Astrocyte (in vitro differentiated cells and primary cell): ENCODE measurements around the gene RNU5D-1. TPM values are rescaled to one million over a fixed set of nuclear protein-coding genes. Genes with fewer than 3 reads are reported as not detected.

Experiments
- DNase-seq: peaks from one replicate; pipeline ENCODE4 v3.0.0-alpha.2; 2010; ENCODE audit warnings: low read depth
- FAIRE-seq: peaks from 2 replicates; lab custom pipeline; 2011; peaks lifted over from hg19 to GRCh38; lab: Jason Lieb, UNC
- H2AFZ ChIP-seq: 2 replicates; pipeline ENCODE4 v1.6.0; 2012; ENCODE audit warnings: low read depth, low read length, inconsistent platforms
- H3K27ac ChIP-seq: 2 replicates; pipeline ENCODE4 v1.5.1; 2011; ENCODE audit warnings: low read depth, low read length, inconsistent platforms
- H3K27me3 ChIP-seq: 2 replicates; pipeline ENCODE4 v1.6.0; 2011; ENCODE audit warnings: low read length, inconsistent platforms; ENCODE audit not compliant: insufficient read depth
- H3K36me3 ChIP-seq: 2 replicates; pipeline ENCODE4 v1.5.1; 2011; ENCODE audit warnings: low read length, inconsistent platforms; ENCODE audit not compliant: insufficient read depth
- H3K4me1 ChIP-seq: 2 replicates; pipeline ENCODE4 v1.5.1; 2011; ENCODE audit warnings: low read length, inconsistent platforms; ENCODE audit not compliant: insufficient read depth
- H3K4me2 ChIP-seq: 2 replicates; pipeline ENCODE4 v1.6.0; 2012; ENCODE audit warnings: low read length, inconsistent platforms
- H3K4me3 ChIP-seq: 2 replicates; pipeline ENCODE4 v1.5.1; 2011; ENCODE audit warnings: low read depth, mild to moderate bottlenecking, low read length, inconsistent platforms; ENCODE audit not compliant: insufficient read depth
- H3K79me2 ChIP-seq: 2 replicates; pipeline ENCODE4 v1.6.0; 2012; ENCODE audit warnings: mild to moderate bottlenecking, low read length, inconsistent platforms; ENCODE audit not compliant: insufficient read depth
- H3K9ac ChIP-seq: 2 replicates; pipeline ENCODE4 v1.6.0; 2012; ENCODE audit warnings: mild to moderate bottlenecking, low read length, inconsistent platforms
- H3K9me3 ChIP-seq: 2 replicates; pipeline ENCODE4 v1.5.1; 2012; ENCODE audit warnings: low read depth, mild to moderate bottlenecking, low read length, inconsistent platforms; ENCODE audit not compliant: insufficient read depth
- H4K20me1 ChIP-seq: 2 replicates; pipeline ENCODE4 v1.6.0; 2012; ENCODE audit warnings: low read length, inconsistent platforms; ENCODE audit not compliant: insufficient read depth
- H3K27ac Mint-ChIP-seq: one replicate; pipeline ENCODE4 v1.8.0; 2021; ENCODE audit warnings: mild to moderate bottlenecking, mixed read lengths; ENCODE audit not compliant: unreplicated experiment
- H3K27me3 Mint-ChIP-seq: one replicate; pipeline ENCODE4 v1.8.0; 2021; ENCODE audit warnings: low read depth, mixed read lengths; ENCODE audit not compliant: unreplicated experiment
- H3K36me3 Mint-ChIP-seq: one replicate; pipeline ENCODE4 v1.8.0; 2021; ENCODE audit warnings: low read depth, mixed read lengths; ENCODE audit not compliant: unreplicated experiment
- H3K4me1 Mint-ChIP-seq: one replicate; pipeline ENCODE4 v1.8.0; 2021; ENCODE audit warnings: low read depth, mixed read lengths; ENCODE audit not compliant: unreplicated experiment
- H3K4me3 Mint-ChIP-seq: one replicate; pipeline ENCODE4 v1.8.0; 2021; ENCODE audit warnings: mild to moderate bottlenecking, moderate library complexity, mixed read lengths; ENCODE audit not compliant: unreplicated experiment
- H3K9me3 Mint-ChIP-seq: one replicate; pipeline ENCODE4 v1.8.0; 2021; ENCODE audit warnings: mild to moderate bottlenecking, mixed read lengths; ENCODE audit not compliant: unreplicated experiment
- EZH2 ChIP-seq: IDR thresholded peaks from 2 replicates; pipeline ENCODE4 v1.6.1; 2012; ENCODE audit warnings: mild to moderate bottlenecking, low read length, inconsistent platforms; ENCODE audit not compliant: insufficient read depth
- total RNA-seq: library from RNA; stranded (reverse); gene quantifications from 2 replicates; pipeline ENCODE4 v1.2.1, GENCODE V29; 2021
- TF ChIP-seq, protein P1 (sequence below): IDR thresholded peaks from 2 replicates; pipeline ENCODE4 v1.5.1; 2011; ENCODE audit warnings: low read depth, mild to moderate bottlenecking, inconsistent platforms, low read length, moderate library complexity; ENCODE audit not compliant: insufficient read depth

Gene RNU5D-1
- total RNA-seq, 1 donor from 2014 or later: not detected

DNA sequence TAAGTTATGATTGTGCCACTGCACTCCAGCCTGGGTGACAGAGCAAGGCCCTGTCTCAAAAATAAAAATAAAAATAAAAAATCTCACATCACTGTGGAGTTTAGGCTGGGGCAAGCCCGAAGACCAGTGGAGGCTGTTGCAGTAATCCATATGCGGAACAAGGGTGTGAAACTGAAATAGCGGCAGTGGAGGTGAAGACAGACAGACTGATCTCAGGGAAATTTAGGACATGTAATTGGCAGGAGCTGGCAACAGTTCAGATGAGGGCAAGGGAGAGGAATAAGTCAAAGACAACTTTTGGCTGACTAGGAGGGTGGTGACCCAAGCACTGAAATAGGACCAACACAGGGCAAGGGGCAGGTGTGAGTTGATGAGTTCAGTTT lies 48.1 kb downstream of the RNU5D-1 start:
- Mint-ChIP-seq H3K27ac (no peak overlapping the region), H3K9me3 (peaks cover 7% of the 10 kb centered on the region), H3K36me3 (peaks cover 17% of the 10 kb centered on the region), H3K27me3 (no peaks in the 10 kb centered on the region), H3K4me1 (no peaks in the 10 kb centered on the region), H3K4me3 (no peak overlapping the region)
- DNase-seq (no peak), FAIRE-seq (no peak)
- no peak overlapping the region for H3K27ac ChIP-seq
- H3K9me3 ChIP-seq: no peaks in the 10 kb centered on the region
- H4K20me1 ChIP-seq: no peaks in the 10 kb centered on the region
- H3K79me2 ChIP-seq: no peaks in the 10 kb centered on the region
- H3K4me3 ChIP-seq: no peak overlapping the region
- no peaks in the 10 kb centered on the region for H3K36me3 ChIP-seq
- H3K4me1 ChIP-seq: no peaks in the 10 kb centered on the region
- TF ChIP-seq EZH2: no peak
- TF ChIP-seq, protein P1, sequence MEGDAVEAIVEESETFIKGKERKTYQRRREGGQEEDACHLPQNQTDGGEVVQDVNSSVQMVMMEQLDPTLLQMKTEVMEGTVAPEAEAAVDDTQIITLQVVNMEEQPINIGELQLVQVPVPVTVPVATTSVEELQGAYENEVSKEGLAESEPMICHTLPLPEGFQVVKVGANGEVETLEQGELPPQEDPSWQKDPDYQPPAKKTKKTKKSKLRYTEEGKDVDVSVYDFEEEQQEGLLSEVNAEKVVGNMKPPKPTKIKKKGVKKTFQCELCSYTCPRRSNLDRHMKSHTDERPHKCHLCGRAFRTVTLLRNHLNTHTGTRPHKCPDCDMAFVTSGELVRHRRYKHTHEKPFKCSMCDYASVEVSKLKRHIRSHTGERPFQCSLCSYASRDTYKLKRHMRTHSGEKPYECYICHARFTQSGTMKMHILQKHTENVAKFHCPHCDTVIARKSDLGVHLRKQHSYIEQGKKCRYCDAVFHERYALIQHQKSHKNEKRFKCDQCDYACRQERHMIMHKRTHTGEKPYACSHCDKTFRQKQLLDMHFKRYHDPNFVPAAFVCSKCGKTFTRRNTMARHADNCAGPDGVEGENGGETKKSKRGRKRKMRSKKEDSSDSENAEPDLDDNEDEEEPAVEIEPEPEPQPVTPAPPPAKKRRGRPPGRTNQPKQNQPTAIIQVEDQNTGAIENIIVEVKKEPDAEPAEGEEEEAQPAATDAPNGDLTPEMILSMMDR: no peak
- H3K4me2 ChIP-seq: no peak overlapping the region
- H2AFZ ChIP-seq: no peak overlapping the region
- no peaks in the 10 kb centered on the region for H3K27me3 ChIP-seq
- H3K9ac ChIP-seq: no peak overlapping the region

- DNase-seq (no peak), FAIRE-seq (no peak)
- Histone ChIP-seq H4K20me1 (no peaks in the 10 kb centered on the region), H3K27me3 (no peaks in the 10 kb centered on the region), H3K9ac (no peak overlapping the region), H3K4me2 (no peak overlapping the region), H3K36me3 (no peaks in the 10 kb centered on the region), H3K4me3 (no peak overlapping the region), H3K27ac (no peak overlapping the region), H3K9me3 (no peaks in the 10 kb centered on the region), H2AFZ (no peak overlapping the region), H3K79me2 (no peaks in the 10 kb centered on the region), H3K4me1 (no peaks in the 10 kb centered on the region)
- Mint-ChIP-seq H3K4me3 (no peak overlapping the region), H3K9me3 (peaks cover 7% of the 10 kb centered on the region), H3K27ac (no peak overlapping the region), H3K27me3 (no peaks in the 10 kb centered on the region), H3K36me3 (peaks cover 17% of the 10 kb centered on the region), H3K4me1 (no peaks in the 10 kb centered on the region)
- TF ChIP-seq EZH2: no peak
- TF ChIP-seq, protein P1: no peak
Measured at GRCh38 chr1:44681905-44682882, 48.8 kb downstream of the RNU5D-1 start.

Other genes with a start within 250 kb of the RNU5D-1 start
- gene TMEM53, start 56.7 kb downstream of the RNU5D-1 start, total RNA-seq: 5.8 and 7.3 TPM in 2 replicates
- gene ARMH1, start 56.5 kb downstream of the RNU5D-1 start, total RNA-seq: 2.5 and 4.8 TPM in 2 replicates
- gene KIF2C, start 8.7 kb upstream of the RNU5D-1 start, total RNA-seq: 1.9 and 3.2 TPM in 2 replicates
- gene RPS8, start 44.4 kb upstream of the RNU5D-1 start, total RNA-seq: 1,108 and 1,187 TPM in 2 replicates
- 0.26 TPM in 1 of 2 replicates, not detected in the other for gene BEST4, start 57.0 kb upstream of the RNU5D-1 start, total RNA-seq
- gene PLK3, start 69.2 kb upstream of the RNU5D-1 start, total RNA-seq: 62.0 and 66.4 TPM in 2 replicates
- gene DYNLT4, start 76.2 kb upstream of the RNU5D-1 start, total RNA-seq: 0.50 and 0.53 TPM in 2 replicates
- gene BTBD19, start 77.4 kb upstream of the RNU5D-1 start, total RNA-seq: 30.3 and 30.6 TPM in 2 replicates
- 0.65 and 0.89 TPM in 2 replicates for gene PTCH2, start 112.1 kb upstream of the RNU5D-1 start, total RNA-seq